H1 (cell line): ENCODE measurements around the gene SLC36A2. TPM values are rescaled to one million over a fixed set of nuclear protein-coding genes. Genes with fewer than 3 reads are reported as not detected.

Experiments
- CTCF ChIA-PET: fragments of 300-600 bp; sonication (Branson Sonifier 250); formaldehyde crosslinking; loops from one replicate; lab custom pipeline; 2021; ENCODE audit not compliant: partially characterized antibody; lab: Charles Lee
- POLR2A ChIA-PET: fragments of 300-600 bp; sonication (Branson Sonifier 250); formaldehyde crosslinking; loops from one replicate; lab custom pipeline; 2021; ENCODE audit warnings: inconsistent platforms; ENCODE audit not compliant: partially characterized antibody; lab: Charles Lee
- DNase-seq, 2 experiments: peaks; one replicate each; pipeline versions ENCODE4 v3.0.0 to v3.0.0-alpha.2; 2010 to 2022; ENCODE audit warnings: low spot score in 2 of 2, low read depth in 1 of 2, mixed read lengths in 1 of 2
- FAIRE-seq: peaks from 2 replicates; lab custom pipeline; 2011; peaks lifted over from hg19 to GRCh38; lab: Jason Lieb, UNC
- H2AFZ ChIP-seq: 2 replicates; pipeline ENCODE4 v1.8.1; 2012; ENCODE audit warnings: low read length, inconsistent platforms
- H2AK5ac ChIP-seq: 2 replicates; pipeline ENCODE4 v1.6.1; 2013; ENCODE audit warnings: low read depth, low read length
- H2BK120ac ChIP-seq: replicated peaks from 2 replicates; pipeline ENCODE3; 2013; ENCODE audit warnings: low read depth, low read length, inconsistent platforms
- H2BK12ac ChIP-seq: 2 replicates; pipeline ENCODE4 v1.6.1; 2013; ENCODE audit warnings: low read depth, low read length
- H2BK15ac ChIP-seq: 2 replicates; pipeline ENCODE4 v1.6.1; 2013; ENCODE audit warnings: low read length
- H2BK20ac ChIP-seq: 2 replicates; pipeline ENCODE4 v1.6.1; 2013; ENCODE audit warnings: low read length
- H2BK5ac ChIP-seq: 2 replicates; pipeline ENCODE4 v1.6.1; 2013; ENCODE audit warnings: low read depth, low read length
- H3K14ac ChIP-seq: 2 replicates; pipeline ENCODE4 v1.6.1; 2013; ENCODE audit warnings: inconsistent platforms; ENCODE audit not compliant: insufficient read length
- H3K18ac ChIP-seq: 2 replicates; pipeline ENCODE4 v1.6.1; 2013; ENCODE audit warnings: low read length; ENCODE audit errors: extremely low read depth
- H3K23ac ChIP-seq: 2 replicates; pipeline ENCODE4 v1.6.1; 2013; ENCODE audit warnings: inconsistent platforms; ENCODE audit not compliant: insufficient read length
- H3K23me2 ChIP-seq: 2 replicates; pipeline ENCODE4 v1.6.1; 2013; ENCODE audit warnings: low read depth, low read length
- H3K27ac ChIP-seq: 2 replicates; pipeline ENCODE4 v1.6.1; 2011; ENCODE audit warnings: low read depth, low read length, inconsistent platforms
- H3K27me3 ChIP-seq, 4 experiments: replicated peaks in 1 of 4; 1 replicate in 1 of 4; 2 replicates in 3 of 4; pipeline versions ENCODE4 v1.6.1 to v1.8.1; 2011 to 2013; ENCODE audit warnings: low read length in 3 of 4, mild to moderate bottlenecking in 3 of 4, inconsistent platforms in 2 of 4, mixed read lengths in 2 of 4, moderate library complexity in 1 of 4; ENCODE audit not compliant: control insufficient read depth in 3 of 4, insufficient read depth in 3 of 4; ENCODE audit errors: extremely low read depth in 1 of 4
- H3K36me3 ChIP-seq, 4 experiments: 2 replicates each; pipeline versions ENCODE4 v1.6.1 to v1.8.1; 2011 to 2013; ENCODE audit warnings: mild to moderate bottlenecking in 4 of 4, low read length in 3 of 4, moderate library complexity in 2 of 4, control low read depth in 1 of 4, inconsistent platforms in 1 of 4; ENCODE audit not compliant: insufficient read depth in 4 of 4, control insufficient read depth in 2 of 4
- H3K4ac ChIP-seq: replicated peaks from 2 replicates; pipeline ENCODE3; 2013; ENCODE audit warnings: low read length, low read depth, mixed read lengths, inconsistent platforms; ENCODE audit not compliant: insufficient read length
- H3K4me1 ChIP-seq, 4 experiments: replicated peaks in 1 of 4; 1 replicate in 1 of 4; 2 replicates in 3 of 4; pipeline versions ENCODE4 v1.6.1 to v1.8.1; 2011 to 2013; ENCODE audit warnings: low read length in 3 of 4, inconsistent platforms in 2 of 4, mixed read lengths in 1 of 4; ENCODE audit not compliant: insufficient read depth in 4 of 4, control insufficient read depth in 3 of 4
- H3K4me2 ChIP-seq, 2 experiments: 2 replicates each; pipeline versions ENCODE4 v1.6.1 to v1.8.1; 2011 to 2013; ENCODE audit warnings: low read depth in 2 of 2, low read length in 2 of 2, control low read depth in 1 of 2, inconsistent platforms in 1 of 2, mild to moderate bottlenecking in 1 of 2; ENCODE audit not compliant: insufficient read depth in 1 of 2
- H3K4me3 ChIP-seq, 4 experiments: fragments of 200-600, 300-600 bp in 1 of 4; sonication (generic), shearing (Covaris generic), sonication (Bioruptor Twin) in 1 of 4; 2 replicates each; pipeline versions ENCODE4 v1.5.1 to v1.8.1; 2011 to 2016; ENCODE audit warnings: low read length in 4 of 4, low read depth in 3 of 4, control low read depth in 2 of 4, inconsistent platforms in 2 of 4, mild to moderate bottlenecking in 2 of 4, mixed read lengths in 1 of 4, moderate library complexity in 1 of 4; ENCODE audit not compliant: insufficient read depth in 2 of 4; ENCODE audit errors: extremely low read depth in 1 of 4
- H3K56ac ChIP-seq: replicated peaks from 2 replicates; pipeline ENCODE3; 2013; ENCODE audit warnings: low read depth, mild to moderate bottlenecking, mixed read lengths, low read length, inconsistent platforms; ENCODE audit not compliant: insufficient read length
- H3K79me1 ChIP-seq: 2 replicates; pipeline ENCODE4 v1.6.1; 2013; ENCODE audit warnings: low read depth, low read length, control low read depth
- H3K79me2 ChIP-seq, 2 experiments: 2 replicates each; pipeline versions ENCODE4 v1.6.1 to v1.8.1; 2012 to 2013; ENCODE audit warnings: low read length in 2 of 2, mild to moderate bottlenecking in 2 of 2, inconsistent platforms in 1 of 2; ENCODE audit not compliant: insufficient read depth in 2 of 2, control insufficient read depth in 1 of 2
- H3K9ac ChIP-seq, 4 experiments: replicated peaks in 1 of 4; 1 replicate in 1 of 4; 2 replicates in 3 of 4; pipeline versions ENCODE4 v1.6.1 to v1.8.1; 2011 to 2013; ENCODE audit warnings: low read depth in 3 of 4, low read length in 3 of 4, control low read depth in 2 of 4, mild to moderate bottlenecking in 2 of 4, moderate library complexity in 2 of 4, inconsistent platforms in 1 of 4; ENCODE audit errors: extremely low read depth in 1 of 4
- H3K9me3 ChIP-seq, 2 experiments: 2 replicates each; pipeline versions ENCODE4 v1.6.1 to v1.8.1; 2012 to 2013; ENCODE audit warnings: mild to moderate bottlenecking in 2 of 2, moderate library complexity in 2 of 2, control low read depth in 1 of 2, inconsistent platforms in 1 of 2, low read depth in 1 of 2, low read length in 1 of 2, mixed read lengths in 1 of 2; ENCODE audit not compliant: insufficient read depth in 2 of 2
- H4K20me1 ChIP-seq, 2 experiments: replicated peaks in 1 of 2; 2 replicates each; pipeline versions ENCODE3 to v1.8.1; 2011 to 2013; ENCODE audit warnings: inconsistent platforms in 2 of 2, low read length in 2 of 2, mild to moderate bottlenecking in 1 of 2; ENCODE audit not compliant: insufficient read depth in 2 of 2, control insufficient read depth in 1 of 2
- H4K5ac ChIP-seq: 2 replicates; pipeline ENCODE4 v1.6.1; 2013; ENCODE audit warnings: low read length, low read depth, mixed read lengths, inconsistent platforms; ENCODE audit not compliant: insufficient read length
- H4K8ac ChIP-seq: 2 replicates; pipeline ENCODE4 v1.8.0; 2013; ENCODE audit warnings: mild to moderate bottlenecking, moderate library complexity, low read length, inconsistent platforms; ENCODE audit not compliant: insufficient read depth; ENCODE audit errors: extremely low read depth
- H4K91ac ChIP-seq: replicated peaks from 2 replicates; pipeline ENCODE3; 2013; ENCODE audit warnings: low read length, mixed read lengths, inconsistent platforms; ENCODE audit not compliant: insufficient read length
- BACH1 ChIP-seq: IDR thresholded peaks from 2 replicates; pipeline ENCODE4 v1.6.1; 2012; ENCODE audit warnings: low read length, improper control_type of control experiment
- BRCA1 ChIP-seq: IDR thresholded peaks from 2 replicates; pipeline ENCODE4 v1.6.1; 2012; ENCODE audit warnings: low read depth, low read length, improper control_type of control experiment
- CBX8 ChIP-seq: fragments of 300-800, 300-1000 bp; sonication (generic); IDR thresholded peaks from 2 replicates; pipeline ENCODE4 v1.7.1; 2016; ENCODE audit warnings: low read depth, low read length, borderline replicate concordance
- CHD2 ChIP-seq: IDR thresholded peaks from 2 replicates; pipeline ENCODE4 v1.6.1; 2012; ENCODE audit warnings: low read length, improper control_type of control experiment
- EGR1 ChIP-seq: IDR thresholded peaks from 2 replicates; pipeline ENCODE4 v1.6.1; 2011; ENCODE audit warnings: low read depth, low read length, borderline replicate concordance
- HDAC6 ChIP-seq: IDR thresholded peaks from one replicate; pipeline ENCODE4 v1.7.1; 2012; ENCODE audit warnings: low read depth, mild to moderate bottlenecking, inconsistent platforms, low read length, moderate library complexity
- KDM4A ChIP-seq: IDR thresholded peaks from one replicate; pipeline ENCODE4 v1.7.1; 2012; ENCODE audit warnings: low read depth, mild to moderate bottlenecking, moderate library complexity, low read length, inconsistent platforms; ENCODE audit not compliant: severe bottlenecking
- SIRT6 ChIP-seq: IDR thresholded peaks from one replicate; pipeline ENCODE4 v1.7.1; 2012; ENCODE audit warnings: low read length, inconsistent platforms
- TAF7 ChIP-seq: optimal IDR thresholded peaks from 2 replicates; pipeline ENCODE3; 2011; ENCODE audit warnings: low read depth, mild to moderate bottlenecking, inconsistent platforms, low read length, moderate library complexity, borderline replicate concordance
- TBP ChIP-seq: IDR thresholded peaks from 2 replicates; pipeline ENCODE4 v1.6.1; 2011; ENCODE audit warnings: low read depth, low read length, improper control_type of control experiment
- TCF12 ChIP-seq: IDR thresholded peaks from 2 replicates; pipeline ENCODE4 v1.6.1; 2011; ENCODE audit warnings: low read depth, mild to moderate bottlenecking, low read length
- WGBS, 2 experiments: shearing (Covaris generic) in 1 of 2; methylation state at CpG; one replicate each; pipeline versions ENCODE4 v1.1.6 to v1.1.7; 2013 to 2015; ENCODE audit warnings: low lambda C conversion rate in 2 of 2, mixed read lengths in 2 of 2, inconsistent platforms in 1 of 2, low coverage in 1 of 2, missing lambda C conversion rate in 1 of 2; ENCODE audit not compliant: insufficient replicate concordance in 2 of 2, insufficient coverage in 1 of 2, insufficient read length in 1 of 2; ENCODE audit errors: extremely low coverage in 1 of 2, missing lambda C conversion rate in 1 of 2; 5-methylcytosine and 5-hydroxymethylcytosine counted together
- polyA plus RNA-seq, 7 experiments: library from polyadenylated mRNA; depleted of rRNA in 3 of 7; stranded (reverse) in 5 of 7; unstranded in 2 of 7; fragments of >200 nt in 5 of 7; fragments of 200-250 nt in 2 of 7; gene quantifications; 1 replicate in 5 of 7; 2 replicates in 1 of 7; 4 replicates in 1 of 7; pipeline versions ENCODE4 v1.2.1 to v1.2.3, GENCODE V29; 2011 to 2013; ENCODE audit warnings: missing spikeins in 2 of 7, mixed read lengths in 2 of 7
- total RNA-seq: library from RNA; stranded (reverse); fragmentation: NEBNext Ultra II Directional; extraction: Animal tissue kit (Norgen Biotek cat#: 25700); gene quantifications from 2 replicates; pipeline ENCODE4 v1.2.1, GENCODE V29; 2021
- TF ChIP-seq, protein P1 (sequence below): IDR thresholded peaks from 2 replicates; pipeline ENCODE4 v1.6.1; 2012; ENCODE audit warnings: inconsistent platforms

Gene SLC36A2
- total and polyA plus RNA-seq, 2 of the 8 experiments (the other 6 are each of a cell fraction or from before 2014, with no cell fraction given), result 0.30 TPM; not detected in 1

DNA sequence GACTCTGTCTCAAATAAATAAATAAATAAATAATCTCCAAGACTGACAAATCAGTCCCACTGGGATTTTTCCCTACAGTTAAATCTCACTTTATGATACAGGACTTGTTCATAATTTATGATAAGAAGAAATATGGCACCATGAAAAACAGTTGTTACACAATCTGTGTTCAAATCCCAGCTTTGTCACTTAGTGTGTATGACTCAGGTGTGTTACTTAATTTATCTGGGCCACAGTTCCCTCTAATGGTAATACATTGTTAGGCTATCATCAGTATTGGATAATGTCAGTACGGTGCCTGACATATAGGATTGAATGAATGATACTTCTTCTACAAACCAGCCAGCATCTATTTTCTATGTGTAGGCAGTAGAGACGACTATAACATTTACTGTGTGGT lies 66.9 kb downstream of the SLC36A2 start:
- H4K91ac ChIP-seq, result no peak overlapping the region
- H3K4ac ChIP-seq, result no peak overlapping the region
- no peak overlapping the region for H2BK20ac ChIP-seq
- no peak overlapping the region for H2BK120ac ChIP-seq
- H2BK15ac ChIP-seq, result no peak overlapping the region
- FAIRE-seq (no peak), DNase-seq (no peak)
- H2AFZ ChIP-seq, result no peak overlapping the region
- no peak overlapping the region for H3K4me2 ChIP-seq
- no peaks in the 10 kb centered on the region for H3K36me3 ChIP-seq
- H3K9me3 ChIP-seq, result no peaks in the 10 kb centered on the region
- H2BK12ac ChIP-seq, result no peak overlapping the region
- no peaks in the 10 kb centered on the region for H3K79me2 ChIP-seq
- POLR2A ChIA-PET, result no interaction called here
- no peak overlapping the region for H4K5ac ChIP-seq
- no peak overlapping the region for H2AK5ac ChIP-seq
- no peak overlapping the region for H3K4me3 ChIP-seq
- no peaks in the 10 kb centered on the region for H3K79me1 ChIP-seq
- no peak for TF ChIP-seq CHD2
- no peak for TF ChIP-seq SIRT6
- TF ChIP-seq, protein P1, sequence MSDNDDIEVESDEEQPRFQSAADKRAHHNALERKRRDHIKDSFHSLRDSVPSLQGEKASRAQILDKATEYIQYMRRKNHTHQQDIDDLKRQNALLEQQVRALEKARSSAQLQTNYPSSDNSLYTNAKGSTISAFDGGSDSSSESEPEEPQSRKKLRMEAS, result no peak
- no peak for TF ChIP-seq EGR1
- TF ChIP-seq HDAC6, result no peak
- no peak for TF ChIP-seq BACH1
- TF ChIP-seq CBX8, result no peak
- no peak for TF ChIP-seq KDM4A
- TF ChIP-seq TCF12, result no peak
- TF ChIP-seq TAF7, result no peak
- no peak for TF ChIP-seq TBP
- TF ChIP-seq BRCA1, result no peak
- H3K23ac ChIP-seq, result no peak overlapping the region
- no peaks in the 10 kb centered on the region for H3K4me1 ChIP-seq
- H3K27ac ChIP-seq, result no peak overlapping the region
- H4K20me1 ChIP-seq, result no peaks in the 10 kb centered on the region
- no peak overlapping the region for H3K14ac ChIP-seq
- H3K27me3 ChIP-seq, result no peaks in the 10 kb centered on the region
- H3K23me2 ChIP-seq, result no peaks in the 10 kb centered on the region
- no peak overlapping the region for H3K56ac ChIP-seq
- no peak overlapping the region for H3K9ac ChIP-seq
- H4K8ac ChIP-seq, result no peak overlapping the region
- WGBS, 2 experiments, result 93% methylated on average over 2 of the region's 2 CpGs; no CpG with 5 or more reads in 1 of the 2 experiments
- no peak overlapping the region for H2BK5ac ChIP-seq
- CTCF ChIA-PET, result interaction anchor here (0.7 to 4.5 kb wide), 9 partner anchors 12 to 243 kb away, joined by 3 to 45 read pairs (median 4); no protein-coding TSS in a partner anchor
- H3K18ac ChIP-seq, result no peak overlapping the region
